ENCODE measurements around the gene KCNQ1OT1.
A peak's percentile ranks its signal among the peaks of the same experiment; 100 is the strongest.

Gene KCNQ1OT1

GRCh38 chr11:2573240-2574042 is 126.4 kb downstream of the KCNQ1OT1 start:
- DNase-seq: no peak

GRCh38 chr11:2572491-2573239 is 127.1 kb downstream of the KCNQ1OT1 start:
- DNase-seq: no peak

- DNase-seq: no peak
These were observed 128.1 kb downstream of the KCNQ1OT1 start for GRCh38 chr11:2571598-2572281.

GRCh38 chr11:2570841-2571597 is 128.8 kb downstream of the KCNQ1OT1 start:
- DNase-seq: no peak

GRCh38 chr11:2570211-2570811 is 129.5 kb downstream of the KCNQ1OT1 start:
- DNase-seq: no peak

GRCh38 chr11:2569731-2570210 is 130.0 kb downstream of the KCNQ1OT1 start:
- no peak for DNase-seq

- DNase-seq: no peak
These were observed 130.5 kb downstream of the KCNQ1OT1 start for GRCh38 chr11:2569321-2569721.

- no peak for DNase-seq
These were observed 132.6 kb downstream of the KCNQ1OT1 start for GRCh38 chr11:2567026-2567671.

- peak in 2 of 51 donors; percentile 20 to 22 for DNase-seq
These were observed 133.4 kb downstream of the KCNQ1OT1 start for GRCh38 chr11:2566223-2567025.

- no peak for DNase-seq
These were observed 134.2 kb downstream of the KCNQ1OT1 start for GRCh38 chr11:2565447-2566222.

GRCh38 chr11:2564588-2565425 is 135.0 kb downstream of the KCNQ1OT1 start:
- DNase-seq: no peak

- no peak for DNase-seq
These were observed 135.7 kb downstream of the KCNQ1OT1 start for GRCh38 chr11:2564008-2564530.

GRCh38 chr11:2563213-2564007 is 136.4 kb downstream of the KCNQ1OT1 start:
- DNase-seq: no peak

GRCh38 chr11:2562890-2563212 is 136.9 kb downstream of the KCNQ1OT1 start:
- no peak for DNase-seq

- DNase-seq: peak in 42 of 51 donors; percentile 13 to 94 (median 78)
These were observed 137.9 kb downstream of the KCNQ1OT1 start for GRCh38 chr11:2561696-2562581.
